ENCODE data around the gene RSU1.

DNA sequence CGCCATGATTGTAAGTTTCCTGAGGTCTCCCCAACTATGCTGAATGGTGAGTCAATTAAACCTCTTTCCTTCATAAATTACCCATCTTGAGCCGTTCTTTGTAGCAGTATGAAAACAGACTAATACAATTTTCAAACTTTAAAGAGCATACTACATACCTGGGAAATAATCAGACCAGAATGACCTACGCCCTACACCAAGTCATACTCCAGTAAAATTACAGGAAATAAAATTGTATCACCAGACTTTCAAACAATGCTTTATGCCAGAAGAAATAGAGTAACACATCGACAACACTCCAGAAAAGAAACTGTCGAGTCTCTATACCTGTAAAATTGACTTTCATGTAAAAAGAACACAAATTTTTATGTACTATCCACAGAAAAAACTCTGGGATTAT, 18.7 kb downstream of the RSU1 start:
- TF ChIP-seq POLR2A (IDR thresholded peaks at IDR 0.05; ENCODE audit: insufficient read depth in 1 of 2, low read depth in 2 of 2, low read length in 2 of 2): no peak
- TF ChIP-seq TEAD2 (CRISPR knock-in tag; IDR thresholded peaks at IDR 0.05): no peak
- no peak for TF ChIP-seq RXRB (CRISPR knock-in tag; IDR thresholded peaks at IDR 0.05; ENCODE audit: borderline replicate concordance)
- TF ChIP-seq GABPA (IDR thresholded peaks at IDR 0.05; ENCODE audit: low read depth, low read length): no peak
- TF ChIP-seq GABPA (CRISPR knock-in tag; IDR thresholded peaks at IDR 0.05; ENCODE audit: low read depth): no peak
- no peak for TF ChIP-seq MEIS2 (CRISPR knock-in tag; IDR thresholded peaks at IDR 0.05)
- TF ChIP-seq ZFP82 (CRISPR knock-in tag; IDR thresholded peaks at IDR 0.05; ENCODE audit: borderline replicate concordance): no peak
- no peak for TF ChIP-seq IRF2 (CRISPR knock-in tag; IDR thresholded peaks at IDR 0.05)
- no peak for TF ChIP-seq RAD21 (CRISPR knock-in tag; IDR thresholded peaks at IDR 0.05)
- TF ChIP-seq TAF15 (IDR thresholded peaks at IDR 0.05; ENCODE audit: low read depth, low read length, poor library complexity, severe bottlenecking): no peak

All from HepG2 (cell line).